Esophagus squamous epithelium (tissue), 5 donors: ENCODE data around the gene SIGLEC8. TPM values are rescaled to one million over a fixed set of nuclear protein-coding genes. Genes with fewer than 3 reads are reported as not detected.

Source experiments
- DNase-seq: peaks from one replicate; lab custom pipeline; 2025; lab: John Stamatoyannopoulos, UW
- H3K27ac ChIP-seq, 4 donors: fragments of 200-600 bp; sonication (generic); one replicate each; pipeline ENCODE4 v1.5.1; 2016 to 2019; ENCODE audit warnings: mild to moderate bottlenecking in 1 of 4
- H3K27me3 ChIP-seq, 4 donors: fragments of 200-600 bp; sonication (generic); 1 replicate in 3 of 4; 2 replicates in 1 of 4; pipeline versions ENCODE4 v1.5.1 to v1.6.0; 2017 to 2021; ENCODE audit warnings: antibody characterized with exemption in 1 of 4
- H3K36me3 ChIP-seq, 3 donors: fragments of 200-600 bp; sonication (generic); one replicate each; pipeline ENCODE4 v1.5.1; 2016 to 2019
- H3K4me1 ChIP-seq, 3 donors: fragments of 200-600 bp; sonication (generic); one replicate each; pipeline ENCODE4 v1.5.1; 2017 to 2019
- H3K4me3 ChIP-seq, 4 donors: fragments of 200-600 bp; sonication (generic); 1 replicate in 3 of 4; 2 replicates in 1 of 4; pipeline ENCODE4 v1.5.1; 2016 to 2019; ENCODE audit warnings: mild to moderate bottlenecking in 2 of 4, moderate library complexity in 1 of 4
- H3K9me3 ChIP-seq, 3 donors: fragments of 200-600 bp; sonication (generic); one replicate each; pipeline ENCODE4 v1.5.1; 2016 to 2019
- POLR2A ChIP-seq, 4 donors: fragments of 450-650 bp; IDR thresholded peaks; one replicate each; pipeline ENCODE4 v1.6.1; 2017; ENCODE audit warnings: antibody characterized with exemption in 4 of 4, mild to moderate bottlenecking in 4 of 4, moderate library complexity in 3 of 4
- WGBS, 2 donors: methylation state at CpG; one replicate each; pipeline ENCODE4 v1.1.5; 2018; 5-methylcytosine and 5-hydroxymethylcytosine counted together
- intact Hi-C: fragments of 100-400 bp; cut with DNase I; formaldehyde crosslinking; loops from one replicate; pipeline ENCODE4 v1.15.0; 2022
- total RNA-seq, 4 donors: library from RNA; depleted of rRNA; stranded (reverse); fragments of >200 nt; gene quantifications; one replicate each; pipeline ENCODE4 v1.1.0, GENCODE V29; 2016
- TF ChIP-seq, protein P1 (sequence below), 6 experiments: fragments of 450-650 bp in 4 of 6; fragments of 200-600 bp in 2 of 6; sonication (generic) in 2 of 6; IDR thresholded peaks; one replicate each; pipeline ENCODE4 v1.5.1; 2016 to 2019; ENCODE audit warnings: antibody characterized with exemption in 6 of 6, mild to moderate bottlenecking in 4 of 6, moderate library complexity in 4 of 6
- donor health status: DM: yes; HTN: yes; CAD: no.

SIGLEC8 gene
- total RNA-seq, 4 donors from 2014 or later: 0.31 to 2.5 (median 0.94) TPM

DNA sequence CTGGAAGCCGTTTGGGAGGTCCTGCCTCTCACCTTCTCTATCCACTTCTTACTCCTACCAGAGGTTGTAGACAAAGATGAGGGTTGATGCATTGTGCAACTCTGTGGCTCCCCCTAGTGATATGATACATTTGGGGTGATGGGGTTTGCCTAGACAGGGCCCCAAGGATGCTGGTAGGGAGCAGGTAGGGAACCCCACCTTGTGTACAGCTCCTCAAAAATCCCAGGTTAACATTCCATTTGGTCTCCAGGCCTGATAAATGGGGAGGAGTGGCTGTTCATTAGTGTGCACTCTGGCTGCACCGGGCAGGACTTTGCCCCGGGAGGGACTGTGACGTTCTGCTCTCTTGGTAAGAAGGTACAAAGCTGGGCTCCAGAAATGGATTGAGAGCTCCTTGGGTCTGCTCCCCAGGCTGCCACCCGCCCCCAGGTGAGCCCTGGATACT lies 19.2 kb downstream of the SIGLEC8 start:
- DNase-seq: no peak
- no peak for TF ChIP-seq POLR2A (IDR thresholded peaks at IDR 0.05)
- TF ChIP-seq, protein P1, sequence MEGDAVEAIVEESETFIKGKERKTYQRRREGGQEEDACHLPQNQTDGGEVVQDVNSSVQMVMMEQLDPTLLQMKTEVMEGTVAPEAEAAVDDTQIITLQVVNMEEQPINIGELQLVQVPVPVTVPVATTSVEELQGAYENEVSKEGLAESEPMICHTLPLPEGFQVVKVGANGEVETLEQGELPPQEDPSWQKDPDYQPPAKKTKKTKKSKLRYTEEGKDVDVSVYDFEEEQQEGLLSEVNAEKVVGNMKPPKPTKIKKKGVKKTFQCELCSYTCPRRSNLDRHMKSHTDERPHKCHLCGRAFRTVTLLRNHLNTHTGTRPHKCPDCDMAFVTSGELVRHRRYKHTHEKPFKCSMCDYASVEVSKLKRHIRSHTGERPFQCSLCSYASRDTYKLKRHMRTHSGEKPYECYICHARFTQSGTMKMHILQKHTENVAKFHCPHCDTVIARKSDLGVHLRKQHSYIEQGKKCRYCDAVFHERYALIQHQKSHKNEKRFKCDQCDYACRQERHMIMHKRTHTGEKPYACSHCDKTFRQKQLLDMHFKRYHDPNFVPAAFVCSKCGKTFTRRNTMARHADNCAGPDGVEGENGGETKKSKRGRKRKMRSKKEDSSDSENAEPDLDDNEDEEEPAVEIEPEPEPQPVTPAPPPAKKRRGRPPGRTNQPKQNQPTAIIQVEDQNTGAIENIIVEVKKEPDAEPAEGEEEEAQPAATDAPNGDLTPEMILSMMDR (IDR thresholded peaks at IDR 0.05): peak in 5 of 6 experiments; percentile 4 to 48 (median 33)
- intact Hi-C loops: loop anchor here (10.0 kb wide), 1 partner anchor 104 kb away; no protein-coding TSS in a partner anchor
- no peak overlapping the region for H3K4me3 ChIP-seq
- WGBS, 2 donors: 19 to 44% methylated on average over 2 to 4 of the region's 5 CpGs
- H3K36me3 ChIP-seq: no peaks in the 10 kb centered on the region
- no peaks in the 10 kb centered on the region for H3K9me3 ChIP-seq
- H3K27me3 ChIP-seq: peaks cover 0 to 80% (median 0%) of the 10 kb centered on the region in 4 donors
- H3K27ac ChIP-seq: no peak overlapping the region
- H3K4me1 ChIP-seq: peaks cover 0 to 12% (median 2%) of the 10 kb centered on the region in 3 donors

DNA sequence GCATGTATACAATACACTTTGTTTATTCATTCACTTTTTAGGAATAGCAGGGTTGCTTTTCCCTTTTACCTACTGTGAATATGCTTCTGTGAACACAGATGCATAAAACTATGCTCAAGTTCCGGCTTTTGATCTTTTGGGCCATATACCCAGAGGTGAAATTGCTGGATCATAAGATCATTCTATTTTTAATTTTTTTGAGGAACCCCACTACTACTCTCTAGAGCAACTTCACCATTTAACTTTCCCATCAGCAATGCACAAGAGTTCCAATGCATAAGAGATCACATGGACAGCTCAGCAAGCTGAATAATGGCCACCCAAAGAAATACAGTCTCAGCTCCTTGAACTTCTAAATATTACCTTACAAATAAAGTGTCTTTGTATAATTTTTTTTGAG lies 23.8 kb downstream of the SIGLEC8 start:
- Histone ChIP-seq H3K4me1 (no peaks in the 10 kb centered on the region), H3K27me3 (peaks cover 0 to 40% (median 0%) of the 10 kb centered on the region in 4 donors), H3K4me3 (no peak overlapping the region), H3K27ac (no peak overlapping the region), H3K9me3 (no peaks in the 10 kb centered on the region), H3K36me3 (no peaks in the 10 kb centered on the region)
- no peak for DNase-seq
- WGBS, 2 donors: 60 to 64% methylated on average over 1 of the region's 1 CpG
- TF ChIP-seq POLR2A (IDR thresholded peaks at IDR 0.05): no peak
- TF ChIP-seq, protein P1 (IDR thresholded peaks at IDR 0.05): no peak
- intact Hi-C loops: loop anchor here (10.0 kb wide), 1 partner anchor 100 kb away; no protein-coding TSS in a partner anchor

DNA sequence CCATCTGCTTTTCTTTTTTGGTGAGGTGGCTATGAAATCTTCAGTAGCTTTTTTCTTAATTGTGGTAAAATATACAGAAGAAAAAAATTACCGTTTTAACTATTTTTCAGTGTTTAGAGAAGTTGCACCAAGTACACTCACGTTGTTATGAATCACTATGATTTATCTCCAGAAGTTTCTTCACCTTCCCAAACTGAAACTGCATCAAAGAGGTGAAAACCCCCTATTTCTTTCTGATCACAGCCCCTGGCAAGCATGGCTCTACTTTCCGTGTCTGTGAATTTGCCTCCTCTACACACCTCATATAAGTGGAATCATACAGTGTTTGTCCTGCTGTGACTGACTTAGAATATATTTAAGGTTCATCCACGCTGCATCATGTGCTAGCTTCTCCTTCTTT lies 25.2 kb downstream of the SIGLEC8 start:
- no peak overlapping the region for H3K27ac ChIP-seq
- 43 to 55% methylated on average over 4 of the region's 4 CpGs for WGBS, 2 donors
- intact Hi-C loops: loop anchor here (10.0 kb wide), 1 partner anchor 98 kb away; no protein-coding TSS in a partner anchor

DNA sequence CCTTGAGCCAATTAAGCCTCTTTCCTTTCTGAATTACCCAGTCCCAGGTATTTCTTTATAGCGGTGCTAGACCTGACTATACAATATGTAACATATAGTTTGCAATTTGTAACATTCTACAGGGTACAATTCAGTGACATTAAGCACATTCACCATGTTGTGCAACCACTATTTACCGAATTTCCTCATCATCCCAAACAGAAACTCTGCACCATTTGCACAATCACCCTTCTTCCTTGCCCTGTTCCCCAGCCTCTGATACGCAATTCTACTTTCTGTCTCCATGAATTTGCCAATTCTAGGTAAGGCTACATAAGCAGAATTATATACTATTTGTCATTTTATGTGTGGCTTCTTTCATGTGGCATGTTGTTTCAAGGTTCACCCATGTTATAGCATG lies 27.1 kb downstream of the SIGLEC8 start:
- WGBS, 2 donors: 47 to 52% methylated on average over 3 of the region's 3 CpGs
- H3K27ac ChIP-seq: peak overlapping the region in 1 of 4 donors; percentile 39
- no peaks in the 10 kb centered on the region for H3K4me1 ChIP-seq
- no peak for TF ChIP-seq POLR2A (IDR thresholded peaks at IDR 0.05)
- TF ChIP-seq, protein P1 (IDR thresholded peaks at IDR 0.05): no peak
- DNase-seq: no peak
- H3K27me3 ChIP-seq: peaks cover 0 to 16% (median 0%) of the 10 kb centered on the region in 4 donors
- no peaks in the 10 kb centered on the region for H3K36me3 ChIP-seq
- no peaks in the 10 kb centered on the region for H3K9me3 ChIP-seq
- intact Hi-C loops: loop anchor here (10.0 kb wide), 1 partner anchor 96 kb away; no protein-coding TSS in a partner anchor
- H3K4me3 ChIP-seq: no peak overlapping the region

More for the DNA sequence above, 25.2 kb downstream of the SIGLEC8 start:
- DNase-seq: no peak
- Histone ChIP-seq H3K4me3 (no peak overlapping the region), H3K4me1 (no peaks in the 10 kb centered on the region), H3K9me3 (no peaks in the 10 kb centered on the region), H3K27me3 (peaks cover 0 to 28% (median 0%) of the 10 kb centered on the region in 4 donors), H3K36me3 (no peaks in the 10 kb centered on the region)
- TF ChIP-seq, protein P1 (IDR thresholded peaks at IDR 0.05): no peak
- no peak for TF ChIP-seq POLR2A (IDR thresholded peaks at IDR 0.05)

DNA sequence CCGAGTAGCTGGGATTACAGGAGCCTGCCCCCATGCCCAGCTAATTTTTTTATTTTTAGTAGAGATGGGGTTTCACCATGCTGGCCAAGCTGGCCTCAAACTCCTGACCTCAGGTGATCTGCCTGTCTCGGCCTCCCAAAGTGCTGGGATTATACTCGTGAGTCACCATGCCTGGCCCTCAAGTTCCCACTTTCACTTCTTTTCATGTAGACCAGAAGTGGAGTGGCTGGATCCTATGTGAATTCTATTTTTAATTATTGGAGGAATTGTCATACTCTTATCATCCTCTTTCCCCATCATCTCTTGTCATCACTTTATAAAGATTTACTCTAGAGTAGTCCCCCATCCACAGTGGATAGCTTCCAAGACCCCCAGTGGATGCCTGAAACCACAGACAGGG lies 28.0 kb downstream of the SIGLEC8 start:
- Histone ChIP-seq H3K36me3 (no peaks in the 10 kb centered on the region), H3K9me3 (no peaks in the 10 kb centered on the region), H3K27ac (no peak overlapping the region), H3K27me3 (peaks cover 0 to 14% (median 0%) of the 10 kb centered on the region in 4 donors), H3K4me3 (no peak overlapping the region), H3K4me1 (no peaks in the 10 kb centered on the region)
- intact Hi-C loops: loop anchor here (10.0 kb wide), 1 partner anchor 95 kb away; no protein-coding TSS in a partner anchor
- no peak for DNase-seq
- TF ChIP-seq, protein P1 (IDR thresholded peaks at IDR 0.05): no peak
- TF ChIP-seq POLR2A (IDR thresholded peaks at IDR 0.05): no peak
- WGBS, 2 donors: 19 to 40% methylated on average over 3 of the region's 3 CpGs
